DLD1 (cell line): Measurements from ENCODE around the gene LINGO1.

Experiments used
- in situ Hi-C: cut with HindIII; loops from 2 replicates; pipeline ENCODE4 v1.10.0; 2017; ENCODE audit warnings: low sequenced_read_pairs

LINGO1 gene

DNA sequence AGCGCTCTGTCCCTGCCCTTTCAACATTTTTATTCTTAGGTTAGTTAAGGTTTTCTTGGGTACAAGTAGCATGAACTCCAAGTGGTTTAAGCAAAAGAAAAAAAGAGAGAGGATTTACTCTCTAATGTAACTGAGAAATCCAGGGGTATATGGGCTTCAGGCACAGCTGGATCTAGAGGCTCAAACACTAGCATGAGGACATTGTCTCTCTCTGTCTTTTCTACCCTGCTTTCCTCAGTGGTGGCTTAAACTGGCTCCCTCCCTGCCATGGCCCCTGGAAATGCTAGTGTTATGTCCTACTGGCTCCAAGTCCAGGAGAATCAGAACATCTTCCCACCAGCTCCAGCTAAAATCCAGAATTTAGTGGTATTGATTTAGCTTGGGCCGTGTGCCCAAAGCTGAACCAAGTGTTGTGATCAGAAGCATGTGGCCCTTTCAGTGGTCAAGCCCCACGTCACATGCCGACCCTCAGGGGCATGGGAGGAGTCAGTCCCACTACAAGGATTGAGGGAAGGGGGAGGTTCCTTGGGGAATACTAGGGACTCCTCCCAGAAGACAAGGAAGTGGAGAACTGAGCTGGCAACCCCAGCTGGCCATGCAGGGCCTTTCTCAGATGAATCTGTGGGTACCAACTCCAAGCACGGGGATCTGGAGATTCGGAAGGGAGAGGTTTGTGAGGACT lies 58.0 kb downstream of the LINGO1 start:
- in situ Hi-C loops: no loop called here

DNA sequence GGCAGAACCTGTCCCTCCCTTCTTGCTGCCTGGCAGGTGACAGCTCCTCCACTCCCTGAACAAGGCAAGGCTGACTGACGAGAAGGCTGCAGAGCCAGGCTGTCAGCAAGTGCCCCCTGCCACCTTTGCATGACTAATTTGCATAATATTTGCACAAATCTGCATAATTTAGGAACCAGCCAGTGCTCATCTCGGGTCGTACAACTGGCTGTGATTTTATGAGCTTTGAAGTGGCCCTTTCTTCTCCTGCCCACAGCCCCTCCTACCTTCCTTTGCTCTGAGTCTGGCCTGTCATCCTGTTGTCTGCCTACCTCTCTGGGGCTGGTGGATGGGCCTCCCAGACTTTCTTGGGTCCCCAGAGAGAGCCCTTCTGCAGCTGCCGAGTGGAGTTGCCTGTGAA lies 58.9 kb downstream of the LINGO1 start:
- in situ Hi-C loops: no loop called here

DNA sequence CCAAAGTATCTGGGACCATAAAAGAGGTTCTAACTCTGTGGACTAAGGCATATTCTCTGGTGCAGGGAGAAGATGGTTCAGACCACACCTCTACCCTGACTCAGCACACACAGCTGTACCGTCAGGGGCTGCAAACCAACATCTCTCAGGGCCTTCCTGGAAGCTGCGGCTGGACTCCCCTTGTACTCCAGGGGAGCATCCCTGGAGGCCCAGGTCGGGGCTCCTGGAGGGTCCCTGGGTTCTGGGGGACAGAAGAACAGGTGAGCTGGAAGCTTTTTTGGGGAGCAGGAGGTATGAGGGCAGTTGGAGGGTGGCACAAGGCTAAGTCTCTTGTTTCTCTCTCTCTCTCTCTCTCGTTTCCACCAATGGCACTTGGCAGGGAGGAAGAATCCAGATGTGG lies 60.5 kb downstream of the LINGO1 start:
- in situ Hi-C loops: no loop called here

DNA sequence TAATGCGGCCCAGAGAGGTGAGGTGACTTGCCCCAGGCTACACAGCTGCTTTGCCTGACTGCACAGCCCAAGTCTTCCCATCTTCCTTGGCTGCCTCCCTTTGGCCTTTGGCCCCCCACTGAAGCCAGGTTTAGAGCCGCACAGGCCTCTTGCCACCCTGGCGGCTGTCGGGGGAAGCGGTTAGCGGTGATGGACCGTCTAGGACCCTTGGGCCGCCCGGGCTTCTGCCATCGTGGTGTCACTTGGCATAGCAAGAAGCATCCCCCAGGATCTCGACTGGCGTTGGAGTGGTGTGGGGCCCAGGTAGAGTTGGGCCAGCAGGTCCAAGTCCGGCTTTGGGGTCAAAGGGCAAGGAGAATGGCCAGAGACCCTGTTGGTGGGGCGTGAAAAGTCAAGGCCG lies 61.0 kb downstream of the LINGO1 start:
- in situ Hi-C loops: no loop called here

DNA sequence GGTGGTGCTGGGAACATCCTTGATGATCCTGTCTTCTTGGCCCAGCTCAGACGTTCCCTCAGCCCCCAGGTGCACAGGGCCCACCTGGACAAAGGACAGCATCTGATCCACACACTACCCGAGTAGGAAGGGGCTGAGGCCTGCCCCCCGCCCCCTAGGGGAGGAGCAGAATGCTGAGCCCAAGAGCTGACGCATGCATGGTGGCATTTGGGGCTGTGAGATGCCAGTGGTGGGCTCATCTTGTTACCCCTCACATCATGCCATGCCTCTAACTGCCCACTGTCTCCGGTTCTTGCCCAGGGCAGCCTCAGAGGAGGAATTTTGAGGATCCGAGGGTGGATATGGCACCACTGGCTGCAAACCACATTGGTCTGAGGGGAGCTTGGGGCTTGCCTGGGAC lies 61.5 kb downstream of the LINGO1 start:
- in situ Hi-C loops: no loop called here

DNA sequence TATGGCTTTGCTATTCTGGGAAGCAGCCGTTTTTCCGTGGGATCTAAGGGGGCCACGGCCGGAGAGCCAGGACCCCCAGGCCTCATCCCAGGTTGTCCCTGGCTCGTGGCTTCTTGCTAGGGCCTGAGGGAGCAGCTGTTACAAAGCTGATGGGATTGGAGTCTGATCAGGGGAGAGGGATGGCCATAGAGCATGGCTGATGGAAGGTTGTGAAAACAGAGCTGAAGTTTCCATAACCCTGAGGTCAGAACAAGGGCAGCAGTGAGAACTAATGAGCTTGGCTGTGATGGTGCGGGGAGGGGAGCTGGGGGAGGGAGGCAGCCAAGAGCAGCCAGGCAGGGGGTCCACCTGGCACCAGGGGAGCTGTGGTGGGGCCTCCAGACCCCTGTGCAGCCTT lies 63.0 kb downstream of the LINGO1 start:
- in situ Hi-C loops: no loop called here

DNA sequence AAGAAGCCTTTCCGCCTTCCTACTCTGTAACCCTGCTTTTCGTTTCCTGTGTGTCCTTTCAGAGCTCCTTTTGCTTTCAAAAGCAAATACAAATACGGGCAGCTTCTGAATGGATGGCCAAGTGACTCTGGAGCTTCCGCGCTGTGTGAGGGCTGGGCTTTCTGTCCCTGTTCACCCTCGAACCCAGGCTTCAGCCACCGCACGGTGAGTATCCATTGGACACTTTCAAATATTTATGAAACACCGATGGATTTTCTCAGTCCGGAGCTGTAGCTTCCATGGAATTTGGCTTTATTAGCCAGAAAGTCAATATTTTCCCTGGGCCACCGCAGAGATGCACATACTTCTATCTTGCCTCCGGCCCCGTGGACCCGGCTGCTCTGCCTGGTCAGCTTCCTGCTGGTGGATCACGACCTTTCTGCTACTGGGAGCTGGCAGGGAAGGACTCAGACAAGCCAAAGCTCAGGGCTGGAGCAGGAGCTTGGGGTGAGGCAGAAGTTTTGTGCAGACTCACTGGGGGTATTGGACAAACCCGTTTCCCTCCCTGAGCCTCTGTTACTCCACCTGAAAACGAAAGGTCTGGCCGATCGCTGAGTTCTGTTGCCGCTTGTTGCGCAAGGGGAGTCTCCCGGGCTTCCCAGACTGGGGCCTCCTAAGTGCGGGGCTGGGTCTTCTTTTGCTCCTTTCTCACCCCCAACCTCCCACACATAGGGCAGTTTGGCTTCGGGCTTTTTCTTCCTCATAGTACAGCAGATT lies 63.6 kb downstream of the LINGO1 start:
- in situ Hi-C loops: no loop called here

DNA sequence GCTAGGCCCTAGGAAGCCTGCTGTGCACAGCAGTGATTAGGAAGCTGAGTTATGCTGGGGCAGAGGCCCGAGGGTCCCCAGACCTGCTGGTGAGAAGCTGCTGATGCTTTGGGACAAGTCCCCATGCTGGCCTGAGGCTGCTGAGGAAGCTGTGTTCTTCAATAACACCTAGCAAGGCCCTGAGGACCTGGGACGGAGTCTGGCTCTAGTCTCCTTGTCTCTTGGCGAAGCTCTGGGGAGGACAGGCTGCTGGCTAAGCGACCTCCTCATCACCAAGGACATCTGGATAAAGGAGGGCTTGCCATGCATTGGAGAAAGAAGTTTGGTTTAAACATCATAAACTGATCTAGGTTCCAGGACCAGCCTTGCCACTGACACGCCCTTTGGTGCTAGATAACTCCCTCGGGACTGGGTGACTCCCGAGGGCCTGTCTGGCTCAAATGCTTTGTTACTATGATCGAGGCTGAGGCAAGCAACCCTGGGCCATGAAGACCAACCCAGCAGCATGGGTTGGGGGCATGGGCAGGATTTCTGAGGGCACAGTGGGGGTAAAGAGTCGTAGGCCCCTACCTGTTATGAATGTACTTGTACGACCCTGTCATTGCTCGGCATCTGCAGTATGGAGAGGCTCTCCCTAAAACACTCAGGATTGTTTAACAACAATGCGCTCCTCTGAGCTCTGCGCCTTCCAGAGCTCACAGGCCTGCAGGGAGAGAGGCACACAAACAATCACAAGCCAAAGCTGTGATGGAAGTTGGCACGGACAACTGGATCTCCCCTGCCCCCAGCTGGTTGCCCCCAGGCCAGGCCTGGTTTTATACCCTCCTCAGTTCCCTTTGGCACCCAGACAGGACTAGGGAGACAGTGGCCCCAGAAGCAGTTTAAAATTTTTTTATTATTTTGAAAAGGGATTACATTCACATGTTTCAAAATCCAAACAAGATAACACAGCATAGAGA lies 64.4 kb downstream of the LINGO1 start:
- in situ Hi-C loops: no loop called here

DNA sequence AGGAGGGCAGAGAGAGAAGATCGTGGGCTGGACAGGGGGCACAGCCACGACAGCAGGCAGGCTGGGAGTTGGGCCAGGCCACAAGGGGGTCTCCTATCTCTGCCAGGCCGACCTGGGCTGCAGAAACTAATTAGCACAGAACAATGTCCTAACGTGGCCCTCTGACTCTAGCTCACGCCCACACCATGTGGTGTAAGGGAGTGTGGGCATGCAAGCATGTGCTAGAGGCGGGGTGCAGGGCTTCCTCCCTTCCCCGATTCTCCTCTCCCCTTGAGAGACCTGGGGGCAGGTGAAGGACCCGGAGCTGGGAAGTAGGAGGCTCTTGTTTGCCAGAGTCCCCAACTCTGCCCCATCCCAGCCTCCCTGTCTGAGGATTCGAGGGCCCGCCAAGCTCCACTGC lies 65.5 kb downstream of the LINGO1 start:
- in situ Hi-C loops: no loop called here

DNA sequence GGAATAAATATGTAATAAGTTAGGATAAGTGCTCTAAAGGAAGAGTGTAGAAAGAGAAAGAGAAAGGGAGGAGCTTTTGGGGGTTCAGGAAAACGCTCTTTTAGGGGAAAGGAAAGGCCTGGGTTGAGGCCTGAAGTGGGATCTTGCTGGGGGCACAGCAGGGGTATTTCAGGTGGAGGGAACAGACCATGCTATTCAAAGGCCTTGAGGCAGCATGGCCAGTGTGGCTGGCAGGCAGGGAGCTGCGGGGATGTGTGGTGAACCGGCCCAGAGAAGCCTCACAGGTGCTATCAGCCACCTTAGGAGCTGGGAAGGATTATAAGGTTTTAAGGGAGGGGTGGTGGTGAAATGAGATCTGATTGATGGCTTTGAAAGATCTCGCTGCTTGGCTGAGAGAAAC lies 66.6 kb downstream of the LINGO1 start:
- in situ Hi-C loops: no loop called here

DNA sequence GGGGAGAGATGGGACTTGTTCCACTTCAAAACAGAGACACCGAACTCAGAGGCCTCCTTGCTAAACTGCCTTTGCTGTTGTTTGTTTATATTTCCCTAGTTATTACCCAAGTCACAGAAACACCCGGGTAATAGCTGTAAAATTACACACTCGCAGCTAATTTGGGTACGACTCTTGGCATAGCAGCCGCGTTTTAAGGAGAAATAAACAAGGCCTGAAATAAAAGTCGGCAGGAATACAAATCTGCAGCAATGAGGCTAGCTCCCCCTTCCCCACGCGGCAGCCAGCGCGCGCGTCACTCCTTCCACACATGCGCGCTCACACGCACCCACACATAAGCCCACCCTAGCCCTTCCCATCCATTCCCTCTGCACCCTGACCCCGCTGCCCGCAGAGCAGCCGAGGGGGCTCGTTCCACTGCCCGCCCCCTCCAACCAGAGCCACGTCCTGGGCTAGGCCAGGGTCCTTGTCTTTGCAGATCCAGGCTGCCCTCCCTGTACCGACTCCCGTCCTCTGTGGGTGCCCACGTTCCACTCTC lies 67.3 kb downstream of the LINGO1 start:
- in situ Hi-C loops: no loop called here

DNA sequence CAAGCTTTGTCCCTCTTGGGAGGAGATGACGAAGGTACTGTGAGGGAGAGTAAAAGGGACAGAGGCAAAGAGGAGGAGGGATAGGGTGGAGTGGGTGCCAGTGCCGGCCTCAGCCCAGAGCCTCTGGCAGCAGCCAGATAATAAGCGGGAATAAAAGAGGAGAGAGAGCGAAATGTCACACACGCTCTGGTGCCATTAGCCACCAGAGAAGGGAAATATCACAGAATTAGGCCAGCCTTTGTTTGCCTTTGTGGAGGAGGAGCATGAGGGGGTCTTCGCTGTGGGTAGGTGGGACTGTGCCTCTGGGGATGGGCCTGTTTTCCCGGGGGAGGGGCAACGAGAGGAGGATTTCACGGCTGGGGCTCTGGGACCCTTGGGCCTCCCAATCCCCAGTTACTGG lies 67.8 kb downstream of the LINGO1 start:
- in situ Hi-C loops: no loop called here

DNA sequence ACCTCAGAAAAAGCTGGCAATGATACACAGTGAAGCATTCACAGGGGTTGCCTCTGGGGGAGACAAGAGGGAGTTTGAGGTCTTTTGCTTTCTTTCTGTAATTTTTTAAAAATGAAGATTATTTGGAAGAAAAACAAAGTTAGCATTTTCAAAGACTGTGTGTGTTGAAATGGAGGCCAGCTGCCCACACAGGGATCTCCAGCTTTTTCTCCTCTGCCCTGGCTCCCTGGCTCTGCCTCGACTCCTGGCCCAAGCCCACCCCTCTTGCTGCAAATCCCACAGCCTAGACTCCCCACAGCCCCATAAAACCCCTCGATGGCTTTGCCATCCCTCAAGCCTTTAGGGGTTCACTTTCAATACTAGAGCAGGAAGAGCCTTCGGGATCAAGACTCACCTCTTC lies 68.4 kb downstream of the LINGO1 start:
- in situ Hi-C loops: no loop called here

DNA sequence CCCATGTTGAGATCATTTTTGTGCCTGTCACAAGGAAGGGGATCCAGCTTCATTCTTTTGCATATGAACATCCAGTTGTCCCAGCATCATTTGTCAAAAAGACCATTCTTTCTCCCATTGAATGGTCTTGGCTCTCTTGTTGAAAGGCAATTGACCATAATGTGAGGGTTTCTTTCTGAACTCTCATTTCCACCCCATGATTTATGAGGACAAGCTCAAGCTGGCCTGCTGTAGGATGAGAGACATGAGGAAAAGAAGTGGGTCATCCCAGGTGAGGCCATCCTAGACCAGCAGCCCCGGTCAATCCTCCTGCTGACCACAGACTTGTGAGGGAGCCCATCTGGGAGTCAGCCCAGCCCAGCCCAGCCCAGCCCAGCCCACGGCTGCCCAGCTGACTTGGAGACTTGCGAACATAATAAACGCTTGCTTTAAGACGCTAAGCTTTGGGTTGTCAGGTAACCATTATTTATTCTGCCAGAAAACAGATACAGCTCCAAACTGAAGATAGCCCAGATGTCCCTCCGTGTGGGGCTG lies 69.0 kb downstream of the LINGO1 start:
- in situ Hi-C loops: no loop called here
